Right lobe of liver (tissue), 4 donors: Measurements from ENCODE around the gene RBMS3.

Source experiments
- CTCF ChIP-seq, 4 donors: fragments of 200-600 bp in 3 of 4; fragments of 450-650 bp in 1 of 4; IDR thresholded peaks; one replicate each; pipeline versions ENCODE4 v1.5.1 to v1.8.0; 2016 to 2022; ENCODE audit warnings: antibody characterized with exemption in 4 of 4, mild to moderate bottlenecking in 2 of 4
- POLR2A ChIP-seq: fragments of 450-650 bp; IDR thresholded peaks from one replicate; pipeline ENCODE4 v1.6.1; 2017; ENCODE audit warnings: antibody characterized with exemption, mild to moderate bottlenecking
- donor health status: DM: no; HTN: no; CAD: no.
- donor health status: DM: no; HTN: no; CAD: no.
- donor health status: DM: no; HTN: yes; CAD: no.

GRCh38 chr3:29936766-29937165, 655.9 kb downstream of the RBMS3 start:
- TF ChIP-seq CTCF (IDR thresholded peaks at IDR 0.05) (no peak), POLR2A (no peak)
